HG02588 (cell line): ENCODE results near the gene DTNBP1.
A peak's percentile ranks its signal among the peaks of the same experiment; 100 is the strongest.

Experiments used
- ATAC-seq: cut with Tn5 transposase; IDR thresholded peaks from one replicate; pipeline ENCODE4 v1.9.1; 2021; ENCODE audit warnings: mild to moderate bottlenecking, moderate library complexity; ENCODE audit not compliant: unreplicated experiment

Gene DTNBP1

GRCh38 chr6:15626878-15627674 lies 35.8 kb downstream of the DTNBP1 start:
- ATAC-seq = no peak

- no peak for ATAC-seq
Measured at GRCh38 chr6:15626160-15626559, 36.7 kb downstream of the DTNBP1 start.

GRCh38 chr6:15623276-15624116 lies 39.3 kb downstream of the DTNBP1 start:
- no peak for ATAC-seq

- ATAC-seq = no peak
Measured at GRCh38 chr6:15622045-15622740, 40.6 kb downstream of the DTNBP1 start.

GRCh38 chr6:15621203-15622044 lies 41.4 kb downstream of the DTNBP1 start:
- ATAC-seq = peak; percentile 97

- no peak for ATAC-seq
Measured at GRCh38 chr6:15620611-15621010, 42.2 kb downstream of the DTNBP1 start.

GRCh38 chr6:15619330-15619729 lies 43.5 kb downstream of the DTNBP1 start:
- no peak for ATAC-seq

GRCh38 chr6:15618685-15619084 lies 44.1 kb downstream of the DTNBP1 start:
- ATAC-seq = no peak

- ATAC-seq = no peak
Measured at GRCh38 chr6:15616261-15616660, 46.6 kb downstream of the DTNBP1 start.

- peak; percentile 65 for ATAC-seq
Measured at GRCh38 chr6:15615802-15616201, 47.0 kb downstream of the DTNBP1 start.

- ATAC-seq = no peak
Measured at GRCh38 chr6:15614277-15614676, 48.6 kb downstream of the DTNBP1 start.

- ATAC-seq = no peak
Measured at GRCh38 chr6:15608396-15608795, 54.4 kb downstream of the DTNBP1 start.

GRCh38 chr6:15607603-15608002 lies 55.2 kb downstream of the DTNBP1 start:
- ATAC-seq = no peak

GRCh38 chr6:15606347-15606746 lies 56.5 kb downstream of the DTNBP1 start:
- ATAC-seq = no peak

- ATAC-seq = no peak
Measured at GRCh38 chr6:15604843-15605242, 58.0 kb downstream of the DTNBP1 start.

- ATAC-seq = no peak
Measured at GRCh38 chr6:15602154-15602553, 60.7 kb downstream of the DTNBP1 start.

GRCh38 chr6:15598273-15598798 lies 64.5 kb downstream of the DTNBP1 start:
- ATAC-seq = no peak

- no peak for ATAC-seq
Measured at GRCh38 chr6:15596186-15596896, 66.5 kb downstream of the DTNBP1 start.

GRCh38 chr6:15595461-15596173 lies 67.2 kb downstream of the DTNBP1 start:
- ATAC-seq = no peak
